HG02885 (cell line): Measurements from ENCODE around the gene FEM1A.
A peak's percentile ranks its signal among the peaks of the same experiment; 100 is the strongest.
"Not testable (repeated sequence)": the region's sequence is repeated elsewhere in the genome, so short reads cannot be mapped to it uniquely, and the experiment has no call there.

Experiments
- ATAC-seq: cut with Tn5 transposase; IDR thresholded peaks from one replicate; pipeline ENCODE4 v1.9.1; 2021; ENCODE audit warnings: mild to moderate bottlenecking; ENCODE audit not compliant: unreplicated experiment, poor library complexity

The FEM1A gene, protein sequence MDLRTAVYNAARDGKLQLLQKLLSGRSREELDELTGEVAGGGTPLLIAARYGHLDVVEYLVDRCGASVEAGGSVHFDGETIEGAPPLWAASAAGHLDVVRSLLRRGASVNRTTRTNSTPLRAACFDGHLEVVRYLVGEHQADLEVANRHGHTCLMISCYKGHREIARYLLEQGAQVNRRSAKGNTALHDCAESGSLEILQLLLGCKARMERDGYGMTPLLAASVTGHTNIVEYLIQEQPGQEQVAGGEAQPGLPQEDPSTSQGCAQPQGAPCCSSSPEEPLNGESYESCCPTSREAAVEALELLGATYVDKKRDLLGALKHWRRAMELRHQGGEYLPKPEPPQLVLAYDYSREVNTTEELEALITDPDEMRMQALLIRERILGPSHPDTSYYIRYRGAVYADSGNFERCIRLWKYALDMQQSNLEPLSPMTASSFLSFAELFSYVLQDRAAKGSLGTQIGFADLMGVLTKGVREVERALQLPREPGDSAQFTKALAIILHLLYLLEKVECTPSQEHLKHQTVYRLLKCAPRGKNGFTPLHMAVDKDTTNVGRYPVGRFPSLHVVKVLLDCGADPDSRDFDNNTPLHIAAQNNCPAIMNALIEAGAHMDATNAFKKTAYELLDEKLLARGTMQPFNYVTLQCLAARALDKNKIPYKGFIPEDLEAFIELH

DNA sequence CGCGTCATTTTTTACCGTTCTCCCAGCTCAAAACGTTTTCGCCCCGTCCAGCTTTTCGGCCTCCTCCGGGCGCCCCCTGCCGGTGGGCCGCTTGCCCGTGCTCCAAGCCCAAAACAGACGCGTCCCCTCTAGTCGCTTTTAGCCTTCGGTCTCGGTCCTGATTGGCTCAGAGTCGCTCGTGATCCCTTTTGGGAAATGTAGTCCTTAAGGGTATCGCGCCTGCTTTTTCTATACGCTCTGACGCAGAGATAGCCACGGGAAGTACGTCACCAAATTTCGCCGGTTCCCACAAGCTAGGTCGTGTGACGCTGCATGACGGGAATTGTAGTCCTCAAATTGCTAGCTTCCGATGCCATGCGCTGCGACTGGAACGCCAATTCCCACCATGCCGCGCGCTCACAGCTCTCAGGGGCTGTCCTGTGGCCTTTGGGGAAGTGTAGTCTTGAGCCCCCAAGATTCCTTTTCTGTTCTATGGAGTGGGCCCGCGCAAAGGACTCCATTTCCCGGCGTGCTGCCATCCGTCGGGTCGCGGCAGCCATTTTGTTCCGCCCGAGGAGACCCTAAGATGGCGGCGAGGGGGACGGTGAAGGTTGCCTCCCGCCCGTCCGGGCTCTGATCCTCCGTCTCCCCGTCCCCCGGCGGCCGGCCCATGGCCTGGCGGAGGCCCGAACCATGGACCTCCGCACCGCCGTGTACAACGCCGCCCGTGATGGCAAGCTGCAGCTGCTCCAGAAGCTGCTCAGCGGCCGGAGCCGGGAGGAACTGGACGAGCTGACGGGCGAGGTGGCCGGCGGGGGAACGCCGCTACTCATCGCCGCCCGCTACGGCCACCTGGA is at the start of gene FEM1A:
Gene FEM1A, plus strand, starts transcription at position 552 of the 836 bp plus-strand sequence. Its CDS starts 121 bp downstream, at position 673.
- ATAC-seq: peak; percentile 92

DNA sequence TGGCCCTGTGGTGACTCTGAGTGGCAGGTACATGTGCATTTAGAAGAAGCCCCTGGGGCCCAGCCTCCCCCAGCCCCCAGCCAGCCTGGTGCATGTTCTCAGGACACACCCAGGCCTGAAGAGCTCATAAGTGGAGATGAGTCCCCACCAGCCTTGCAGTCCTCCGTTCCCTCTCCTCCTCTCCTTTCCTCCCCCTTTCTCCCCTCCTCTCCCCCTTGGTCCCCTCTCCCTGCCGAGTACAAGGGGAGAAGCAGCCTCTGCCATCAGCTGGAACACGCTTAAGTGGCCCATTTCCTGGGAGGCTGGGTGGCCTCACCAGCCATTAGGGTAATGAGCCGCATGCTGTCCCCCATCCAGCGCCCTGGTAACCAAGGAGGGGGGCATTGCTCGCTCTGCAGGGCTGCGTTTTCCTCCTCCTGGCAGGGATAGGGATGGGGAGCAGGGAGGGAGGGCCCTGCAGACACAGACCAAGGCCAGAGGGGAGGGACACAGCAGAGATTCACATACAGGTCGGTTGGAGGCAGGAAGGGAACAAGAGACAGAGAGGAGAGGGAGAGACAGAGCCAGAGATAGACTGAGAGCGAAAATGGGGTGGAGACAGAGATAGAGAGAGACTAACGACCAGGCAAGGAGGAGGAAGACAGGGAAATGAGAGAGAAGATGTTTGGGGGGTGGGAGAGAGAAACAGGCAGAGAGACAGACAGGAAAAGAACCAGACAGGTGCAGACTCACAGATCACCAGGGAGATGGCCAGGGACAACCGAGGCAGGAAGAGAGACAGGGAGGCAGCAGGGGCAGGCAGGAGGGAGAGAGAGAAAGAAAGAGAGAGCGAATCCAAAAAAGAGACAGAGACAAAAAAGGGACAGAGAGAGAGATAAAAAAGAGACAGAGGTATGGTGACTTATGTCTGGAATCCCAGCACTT is 48.5 kb upstream of the FEM1A start:
- ATAC-seq: no peak

DNA sequence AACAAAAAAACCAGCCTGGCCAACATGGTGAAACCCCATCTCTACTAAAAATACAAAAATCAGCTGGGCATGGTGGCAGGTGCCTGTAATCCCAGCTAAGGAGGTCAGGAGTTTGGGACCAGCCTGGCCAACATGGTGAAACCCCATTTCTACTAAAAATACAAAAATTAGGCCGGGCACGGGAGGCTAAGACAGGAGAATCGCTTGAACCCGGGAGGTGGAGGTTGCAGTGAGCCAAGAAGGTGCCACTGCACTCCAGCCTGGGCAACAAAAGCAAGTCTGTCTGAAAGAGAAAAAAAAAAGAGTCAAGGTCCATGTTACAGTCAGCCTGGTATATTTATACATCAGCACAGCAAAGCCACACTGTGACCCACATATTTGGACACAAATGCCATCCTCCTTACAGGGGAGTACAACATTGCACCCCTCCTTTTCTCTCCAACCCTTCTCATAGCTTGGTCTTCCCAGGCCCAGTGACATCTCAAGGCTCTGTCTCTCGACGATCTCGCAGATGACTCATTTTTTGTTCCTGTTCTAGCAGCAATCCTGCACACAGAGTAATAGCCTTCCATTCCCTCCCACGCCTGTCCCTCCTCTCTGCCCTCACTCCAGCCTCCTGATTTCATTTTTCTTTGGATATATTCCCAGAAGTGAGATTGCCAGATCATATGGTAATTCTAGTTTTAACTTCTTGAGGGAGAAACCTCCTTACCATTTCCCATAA is 46.9 kb upstream of the FEM1A start:
- ATAC-seq: no peak

DNA sequence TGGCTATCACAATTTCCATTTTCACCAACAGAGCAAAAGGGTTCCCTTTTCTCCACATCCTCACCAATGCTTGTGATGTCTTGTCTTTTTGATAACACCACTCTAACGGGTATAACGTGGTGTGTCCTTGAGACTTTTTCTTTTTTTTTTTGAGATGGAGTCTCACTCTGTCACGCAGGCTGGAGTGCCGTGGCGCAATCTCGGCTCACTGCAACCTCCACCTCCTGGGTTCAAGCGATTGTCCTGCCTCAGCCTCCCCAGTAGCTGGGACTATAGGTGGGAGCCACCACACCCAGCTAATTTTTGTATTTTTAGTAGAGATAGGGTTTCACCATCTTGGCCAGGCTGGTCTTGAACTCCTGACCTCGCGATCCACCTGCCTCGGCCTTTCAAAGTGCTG is 46.4 kb upstream of the FEM1A start:
- not testable (repeated sequence) for ATAC-seq

DNA sequence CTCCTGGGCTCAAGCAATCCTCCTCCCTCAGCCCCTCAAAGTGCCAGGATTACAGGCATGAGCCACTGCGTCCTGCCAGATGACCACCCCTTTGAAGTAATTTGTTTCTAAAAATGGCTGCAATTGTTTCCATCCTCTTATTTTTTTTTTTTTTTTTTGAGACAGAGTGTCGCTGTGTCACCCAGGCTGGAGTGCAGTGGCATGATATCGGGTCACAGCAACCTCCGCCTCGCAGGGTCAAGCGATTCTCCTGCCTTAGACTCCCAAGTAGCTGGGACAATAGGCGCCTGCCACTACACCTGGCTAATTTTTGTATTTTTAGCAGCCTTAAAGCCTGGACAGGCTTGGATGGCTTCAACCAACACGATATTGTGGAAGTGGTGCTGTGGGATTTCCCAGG is 45.5 kb upstream of the FEM1A start:
- ATAC-seq: no peak

DNA sequence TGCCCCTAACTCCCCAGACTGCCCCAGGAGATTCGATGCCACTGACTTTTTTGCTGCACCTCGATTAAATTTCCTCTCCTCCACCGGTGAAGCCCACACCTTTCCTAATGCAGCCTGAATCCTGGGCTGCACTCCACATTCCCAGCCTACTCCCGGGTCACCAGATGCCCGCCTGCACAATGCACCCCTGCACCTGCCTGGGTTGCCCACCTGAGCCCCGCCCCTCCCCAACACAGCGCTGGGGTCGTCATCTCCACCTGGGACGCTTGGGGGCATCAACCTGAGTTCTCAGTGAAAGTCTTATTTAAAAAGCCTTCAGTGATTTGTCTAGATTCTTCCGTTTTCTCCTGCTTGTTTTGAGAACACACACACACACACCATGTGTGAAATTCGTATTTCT is 43.3 kb upstream of the FEM1A start:
- no peak for ATAC-seq

DNA sequence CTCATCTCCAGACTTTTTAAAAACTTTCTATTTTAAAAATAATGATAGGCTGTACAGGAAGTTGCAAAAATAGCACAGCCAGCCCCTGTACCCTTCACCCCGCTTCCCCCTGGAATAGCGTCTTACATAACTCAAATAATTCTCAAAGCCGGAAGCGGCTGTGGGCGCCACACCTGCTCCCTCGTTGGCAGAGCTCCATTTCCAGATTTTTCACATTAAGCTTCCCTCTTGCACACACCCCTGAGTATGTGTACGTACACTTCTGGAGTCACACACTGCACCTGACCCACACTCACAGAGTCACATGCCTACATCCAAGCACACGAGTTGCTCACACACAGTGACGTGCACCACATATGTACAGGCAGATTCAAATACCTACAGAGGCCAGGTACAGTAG is 42.9 kb upstream of the FEM1A start:
- ATAC-seq: no peak

DNA sequence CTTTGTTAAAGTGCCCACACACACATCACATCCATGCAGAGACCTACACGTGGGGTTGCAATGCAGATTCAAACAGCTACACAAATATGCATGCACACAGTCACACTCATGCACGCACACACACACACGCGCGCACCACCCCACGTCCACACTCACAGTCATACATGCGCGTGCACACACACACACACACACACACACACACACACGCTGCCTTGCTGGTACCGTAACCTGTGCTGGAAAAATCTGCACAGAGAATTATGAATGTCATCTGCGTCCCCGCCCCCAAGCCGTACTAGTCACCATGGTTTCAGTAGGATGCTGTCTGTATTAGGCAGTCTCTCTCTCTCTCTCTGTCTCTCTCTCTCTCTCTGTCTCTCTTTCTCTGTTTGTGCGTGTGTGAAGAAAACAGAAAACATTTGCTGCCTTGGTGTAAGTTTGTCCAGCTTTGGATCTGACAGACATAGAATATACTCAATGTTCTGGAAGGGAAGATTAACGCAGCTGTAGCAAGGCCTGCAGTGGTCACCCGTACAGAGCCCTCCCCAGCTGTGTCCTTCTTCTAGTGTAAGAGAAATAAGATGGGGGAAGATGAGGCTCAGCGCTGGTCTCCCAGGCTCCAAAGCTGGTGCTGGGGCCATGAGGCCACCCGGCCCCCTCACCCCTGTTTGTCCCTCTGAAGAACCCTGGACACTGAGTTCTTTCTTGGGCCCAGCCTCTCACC is 41.5 kb upstream of the FEM1A start:
- ATAC-seq: no peak

DNA sequence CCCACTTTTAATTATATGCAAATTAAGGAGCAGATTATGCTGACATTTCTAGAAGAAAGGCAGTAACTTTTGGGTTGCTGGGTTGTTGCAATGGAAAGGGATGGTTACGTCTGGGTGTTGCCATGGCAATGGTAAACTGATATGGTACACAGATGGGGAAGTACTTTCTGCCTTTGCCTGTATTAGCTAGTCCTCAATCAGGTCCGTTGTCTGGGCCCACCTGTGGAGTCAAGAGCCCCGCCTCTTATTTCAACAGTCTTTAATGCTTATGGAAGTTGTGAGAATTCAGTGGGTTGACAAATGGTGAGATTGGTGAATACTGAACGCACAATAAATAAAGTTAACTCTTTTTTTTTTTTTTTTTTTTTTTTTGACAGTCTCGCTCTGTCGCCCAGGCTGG is 37.3 kb upstream of the FEM1A start:
- ATAC-seq: no peak

DNA sequence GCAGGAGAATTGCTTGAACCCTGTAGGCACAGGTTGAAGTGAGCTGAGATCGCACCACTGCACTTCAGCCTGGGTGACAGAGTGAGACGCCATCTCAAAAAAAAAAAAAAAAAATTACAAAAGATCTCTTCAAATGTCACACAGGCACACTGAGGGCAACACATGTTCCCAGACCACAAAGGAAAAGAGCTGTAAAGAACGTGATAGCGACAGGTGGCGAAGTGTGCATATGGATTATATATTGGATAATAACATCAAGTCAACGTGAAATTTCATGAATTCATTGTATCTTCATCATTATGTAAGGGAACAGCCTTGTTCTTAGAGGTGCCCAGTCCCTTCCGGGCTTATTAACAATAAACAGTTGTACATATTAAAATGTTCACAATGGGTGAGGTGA is 36.1 kb upstream of the FEM1A start:
- ATAC-seq: no peak

DNA sequence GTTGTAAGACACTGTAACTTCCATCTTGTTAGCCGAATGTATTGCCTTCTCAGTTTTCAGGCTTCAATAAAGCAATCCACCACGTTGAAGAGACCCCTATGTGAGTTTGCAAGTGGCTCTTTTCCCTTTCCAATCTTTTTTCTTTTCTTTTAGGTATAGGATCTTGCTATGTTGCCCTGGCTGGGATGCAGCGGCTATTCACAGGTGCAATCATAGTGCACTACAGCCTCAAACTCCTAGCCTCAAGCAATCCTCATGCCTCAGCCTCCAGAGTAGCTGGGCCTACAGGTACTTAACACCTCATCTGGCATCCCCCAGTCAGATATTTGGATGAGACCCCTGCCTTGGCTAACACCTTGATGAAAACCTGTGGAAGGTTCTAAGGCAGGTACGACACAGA is 33.5 kb upstream of the FEM1A start:
- ATAC-seq: no peak

DNA sequence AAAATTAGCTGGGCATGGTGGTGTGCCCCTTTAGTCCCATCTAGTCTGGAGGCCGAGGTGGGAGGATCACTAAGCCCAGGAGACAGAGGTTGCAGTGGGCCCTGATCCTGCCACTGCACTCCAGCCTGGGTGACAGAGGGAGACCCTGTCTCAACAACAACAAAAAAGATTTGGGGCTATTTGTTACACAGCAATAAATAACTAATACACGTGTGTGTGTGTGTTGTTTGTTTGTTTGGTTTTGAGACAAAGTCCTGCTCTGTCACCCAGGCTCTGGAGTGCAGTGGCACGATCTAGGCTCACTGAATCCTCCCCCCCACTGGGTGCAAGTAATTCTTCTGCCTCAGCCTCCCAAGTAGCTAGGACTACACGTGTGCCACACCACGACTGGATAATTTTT is 32.9 kb upstream of the FEM1A start:
- no peak for ATAC-seq

DNA sequence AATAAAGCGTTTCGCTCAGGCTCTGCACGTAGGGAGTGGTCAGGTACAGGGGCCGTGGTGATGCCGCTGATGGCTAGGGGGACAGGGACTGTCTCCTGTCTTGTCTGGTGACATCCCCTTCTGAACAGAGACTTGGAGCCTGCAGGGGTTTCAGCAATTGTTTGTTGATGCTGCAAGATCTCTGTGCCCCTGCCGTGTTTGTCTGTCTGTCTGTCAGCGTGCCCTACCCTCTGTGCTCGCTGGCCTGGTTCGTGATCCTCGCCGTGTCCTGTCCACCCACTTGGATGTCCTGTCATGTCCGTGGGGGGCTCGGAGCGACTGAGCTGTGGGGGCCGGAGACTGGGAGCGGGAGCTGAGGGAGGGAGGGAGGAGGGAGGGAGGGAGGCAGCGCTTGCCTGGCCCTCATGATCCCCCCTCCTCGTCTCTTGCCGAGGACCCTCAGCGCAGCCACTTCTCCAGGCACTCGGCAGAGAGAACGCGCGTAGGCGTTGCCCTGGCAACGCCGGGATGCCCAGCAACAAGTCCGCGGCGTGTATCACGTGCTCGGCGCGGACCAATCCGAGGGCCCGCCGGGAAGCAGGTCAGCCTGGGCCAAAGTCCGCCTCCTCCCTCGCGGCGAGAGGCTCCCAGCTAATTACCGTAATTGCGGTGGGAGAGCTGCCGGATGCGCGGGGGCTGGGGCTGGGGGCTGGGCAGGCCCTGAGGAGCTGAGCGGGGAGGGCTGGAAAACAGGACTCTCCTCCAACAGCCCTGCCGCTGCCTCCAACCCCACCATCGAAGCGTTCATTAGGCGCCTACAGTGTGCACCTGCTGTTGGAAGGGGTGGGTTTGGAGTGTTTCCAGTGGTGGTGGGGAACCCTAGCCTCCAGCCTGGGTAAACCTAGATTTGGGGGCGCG is 31.9 kb upstream of the FEM1A start:
- no peak for ATAC-seq

DNA sequence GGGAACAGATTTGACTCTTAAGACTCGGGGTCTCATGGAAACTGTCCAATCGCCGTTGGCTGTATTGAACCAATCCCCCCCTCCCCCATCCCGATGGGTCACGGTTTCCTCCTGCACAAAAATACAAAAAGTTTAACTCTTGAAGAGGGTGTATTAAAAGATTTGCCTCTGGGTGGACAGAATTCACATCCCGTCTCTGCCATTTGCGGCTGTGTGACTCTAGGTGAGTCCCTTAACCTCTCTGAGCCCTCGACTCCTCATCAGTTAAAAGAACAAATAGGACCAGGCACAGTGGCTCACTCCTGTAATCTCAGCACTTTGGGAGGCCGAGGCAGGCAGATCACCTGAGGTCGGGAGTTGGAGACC is 31.3 kb upstream of the FEM1A start:
- ATAC-seq: no peak

DNA sequence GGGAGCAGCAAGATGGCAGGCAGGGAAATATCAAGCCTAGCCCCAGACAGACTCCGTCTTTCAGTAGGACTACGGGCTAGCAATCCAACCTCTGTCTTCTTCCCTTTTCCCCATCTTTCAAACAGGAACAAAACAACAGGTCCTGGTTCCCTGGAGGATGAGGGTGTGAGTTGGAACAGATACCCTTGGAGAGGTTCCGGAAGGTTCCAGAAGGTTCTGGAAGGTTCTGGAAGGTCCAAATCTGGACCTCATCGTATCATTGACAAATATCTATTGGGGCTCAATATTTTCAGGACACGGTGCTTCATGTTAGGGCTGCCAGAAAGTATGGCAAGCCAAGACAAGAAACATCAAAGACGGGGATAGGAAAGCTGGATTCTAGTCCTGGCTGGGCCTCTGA is 28.5 kb upstream of the FEM1A start:
- ATAC-seq: no peak

DNA sequence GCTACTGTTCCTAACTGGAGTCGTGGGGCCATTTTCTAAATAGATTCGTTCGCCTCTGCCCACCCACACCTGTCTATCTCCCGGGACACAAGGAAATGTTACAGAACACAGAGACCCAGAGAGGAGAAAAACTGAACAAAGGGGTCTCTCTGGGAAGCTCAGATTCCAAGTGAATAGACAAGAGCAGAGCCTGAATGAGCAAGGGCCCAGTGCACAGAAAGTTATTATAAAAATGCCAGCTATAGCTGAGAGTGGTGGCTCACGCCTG is 27.2 kb upstream of the FEM1A start:
- no peak for ATAC-seq

DNA sequence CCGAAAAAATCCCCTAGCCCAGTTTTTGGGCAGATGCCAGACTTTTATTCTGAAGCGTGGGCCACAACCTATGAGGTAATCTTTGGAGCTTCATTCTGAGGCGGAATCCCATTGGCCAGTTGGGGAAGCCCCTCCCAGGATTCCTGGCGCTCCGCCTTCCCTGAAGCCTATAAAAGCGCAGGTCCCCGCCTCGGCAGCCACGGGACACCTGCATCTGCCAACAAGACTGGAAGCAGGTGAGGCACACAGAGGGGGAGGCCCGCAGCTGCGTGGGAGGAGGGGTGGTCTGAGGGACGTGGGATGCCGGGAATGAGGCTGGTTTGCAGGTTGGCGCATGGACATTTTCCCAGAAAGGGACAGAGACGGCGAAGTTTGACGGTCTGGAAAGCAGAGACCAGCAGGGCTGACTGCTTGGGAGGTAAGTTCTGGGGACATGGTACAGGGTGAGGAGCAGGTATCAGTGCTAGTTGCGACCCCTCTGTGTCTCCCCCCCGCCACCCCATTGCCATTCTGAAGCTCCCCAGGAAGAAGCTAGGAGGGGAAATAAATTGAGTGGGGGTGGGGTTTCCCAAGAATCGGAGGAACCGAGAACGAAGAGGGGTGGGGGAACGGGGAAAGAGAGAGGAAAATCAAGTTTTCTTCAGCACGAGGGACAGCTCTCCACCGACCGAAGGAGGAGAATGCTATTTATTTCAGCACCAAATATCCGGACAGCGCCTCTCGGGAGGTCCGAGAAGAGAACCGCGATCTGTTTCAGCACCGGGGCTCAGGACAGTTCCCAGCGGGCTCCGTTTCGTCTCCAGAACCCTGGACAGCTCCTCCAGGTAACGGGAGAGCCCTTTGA is 22.4 kb upstream of the FEM1A start:
- ATAC-seq: no peak
